HepG2 (cell line): Measurements from ENCODE around the gene SERPINB13.

Experiments
- CTCF ChIP-seq: sonication (generic); formaldehyde crosslinking; IDR thresholded peaks from 2 replicates; pipeline ENCODE4 v1.5.0; 2020; ENCODE audit warnings: mild to moderate bottlenecking, missing genetic modification reagents, moderate library complexity
- HNF4A ChIP-seq: sonication (generic); formaldehyde crosslinking; IDR thresholded peaks from 2 replicates; pipeline ENCODE4 v1.4.0; 2020; ENCODE audit warnings: missing genetic modification reagents

GRCh38 chr18:63578357-63578958 is 8.7 kb upstream of the SERPINB13 start:
- TF ChIP-seq CTCF (CRISPR knock-in tag) (peak; percentile 78), HNF4A (no peak)
